A673 (cell line): ENCODE data around the gene RAB28. TPM values are rescaled to one million over a fixed set of nuclear protein-coding genes. Genes with fewer than 3 reads are reported as not detected.

Experiments
- BruUV-seq: library from RNA; stranded (reverse); fragments of 400-500 nt; replicated peaks from 2 replicates; lab custom pipeline; 2021; lab: Mats Ljungman, UMichigan
- CTCF ChIA-PET: fragments of 300-600 bp; sonication (Branson Sonifier 250); formaldehyde crosslinking; loops from one replicate; lab custom pipeline; 2022; ENCODE audit warnings: antibody characterized with exemption; lab: Charles Lee
- POLR2A ChIA-PET: fragments of 300-600 bp; sonication (Branson Sonifier 250); formaldehyde crosslinking; loops from one replicate; lab custom pipeline; 2022; ENCODE audit warnings: antibody characterized with exemption; ENCODE audit not compliant: low non-redundant PET; lab: Charles Lee
- DNase-seq: peaks from one replicate; pipeline ENCODE4 v3.0.0-alpha.2; 2015; ENCODE audit warnings: low spot score
- H3K27ac ChIP-seq: fragments of 200-600 bp; sonication (generic); 2 replicates; pipeline ENCODE4 v1.5.1; 2016; ENCODE audit warnings: mixed run types, low read depth, mild to moderate bottlenecking, mixed read lengths, antibody characterized with exemption, low read length; ENCODE audit not compliant: poor library complexity, severe bottlenecking
- H3K27me3 ChIP-seq: fragments of 200-600 bp; sonication (generic); replicated peaks from 2 replicates; pipeline ENCODE4 v1.6.1; 2017; ENCODE audit warnings: mixed run types, low read depth, mild to moderate bottlenecking, mixed read lengths, antibody characterized with exemption, low read length; ENCODE audit not compliant: insufficient read depth, poor library complexity
- H3K36me3 ChIP-seq: fragments of 200-600 bp; sonication (generic); 2 replicates; pipeline ENCODE4 v1.6.1; 2016; ENCODE audit warnings: mixed run types, mild to moderate bottlenecking, mixed read lengths, antibody characterized with exemption, low read length; ENCODE audit not compliant: insufficient read depth, poor library complexity, severe bottlenecking
- H3K4me1 ChIP-seq: fragments of 200-600 bp; sonication (generic); 2 replicates; pipeline ENCODE4 v1.6.1; 2017; ENCODE audit warnings: mixed run types, mild to moderate bottlenecking, mixed read lengths, antibody characterized with exemption, low read length; ENCODE audit not compliant: insufficient read depth, poor library complexity, severe bottlenecking
- H3K4me3 ChIP-seq: fragments of 200-600 bp; sonication (generic); 2 replicates; pipeline ENCODE4 v1.5.1; 2016; ENCODE audit warnings: low read depth, mixed run types, mild to moderate bottlenecking, mixed read lengths, low read length; ENCODE audit not compliant: poor library complexity, severe bottlenecking
- H3K9me3 ChIP-seq: fragments of 200-600 bp; sonication (generic); 2 replicates; pipeline ENCODE4 v1.6.1; 2016; ENCODE audit warnings: mixed run types, low read depth, mild to moderate bottlenecking, mixed read lengths, antibody characterized with exemption, low read length; ENCODE audit not compliant: poor library complexity, severe bottlenecking
- EZH2 ChIP-seq: fragments of 200-600 bp; sonication (generic); IDR thresholded peaks from 2 replicates; pipeline ENCODE4 v1.6.1; 2017; ENCODE audit warnings: borderline replicate concordance, low read depth, mild to moderate bottlenecking, mixed read lengths, antibody characterized with exemption, low read length; ENCODE audit not compliant: poor library complexity, severe bottlenecking
- intact Hi-C: fragments of 100-400 bp; cut with micrococcal nuclease; formaldehyde crosslinking; loops from one replicate; pipeline ENCODE4 v1.10.0; 2022; ENCODE audit not compliant: unreplicated experiment
- total RNA-seq: library from RNA; stranded (reverse); gene quantifications from 2 replicates; pipeline ENCODE4 v1.2.3, GENCODE V29; 2021
- TF ChIP-seq, protein P1 (sequence below): fragments of 300-800, 200-600 bp; sonication (generic); conservative IDR thresholded peaks from 2 replicates; pipeline ENCODE4 v1.5.1; 2017; ENCODE audit warnings: low read depth, mild to moderate bottlenecking, antibody characterized with exemption, low read length, moderate library complexity, mixed read lengths

The RAB28 gene
- total RNA-seq, 1 experiment from 2014 or later = 22.6 TPM

DNA sequence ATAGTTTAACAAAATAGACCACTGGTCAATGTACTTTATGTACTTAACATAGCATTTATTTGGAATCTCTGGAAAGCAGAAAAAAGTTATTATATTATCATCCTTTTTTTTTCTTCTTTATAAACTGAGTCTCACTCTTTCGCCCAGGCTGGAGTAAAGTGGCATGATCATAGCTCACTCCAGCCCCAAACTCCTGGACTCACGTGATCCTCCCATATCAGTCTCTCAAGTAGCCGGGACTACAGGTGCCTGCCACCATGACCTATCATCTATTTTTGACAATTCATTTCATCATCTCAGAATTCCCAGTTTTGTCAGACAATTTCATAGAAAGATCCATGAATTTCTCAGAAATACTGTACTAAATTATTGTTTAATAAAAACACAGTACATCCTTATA lies 12.7 kb downstream of the RAB28 start:
- Histone ChIP-seq H3K9me3 (no peaks in the 10 kb centered on the region), H3K4me3 (no peak overlapping the region), H3K27me3 (no peaks in the 10 kb centered on the region), H3K4me1 (no peaks in the 10 kb centered on the region), H3K27ac (no peak overlapping the region), H3K36me3 (peaks cover 6% of the 10 kb centered on the region)
- intact Hi-C loops = no loop called here
- ChIA-PET CTCF (no interaction called here), POLR2A (no interaction called here)
- BruUV-seq = no TSS peak
- no peak for TF ChIP-seq EZH2
- TF ChIP-seq, protein P1, sequence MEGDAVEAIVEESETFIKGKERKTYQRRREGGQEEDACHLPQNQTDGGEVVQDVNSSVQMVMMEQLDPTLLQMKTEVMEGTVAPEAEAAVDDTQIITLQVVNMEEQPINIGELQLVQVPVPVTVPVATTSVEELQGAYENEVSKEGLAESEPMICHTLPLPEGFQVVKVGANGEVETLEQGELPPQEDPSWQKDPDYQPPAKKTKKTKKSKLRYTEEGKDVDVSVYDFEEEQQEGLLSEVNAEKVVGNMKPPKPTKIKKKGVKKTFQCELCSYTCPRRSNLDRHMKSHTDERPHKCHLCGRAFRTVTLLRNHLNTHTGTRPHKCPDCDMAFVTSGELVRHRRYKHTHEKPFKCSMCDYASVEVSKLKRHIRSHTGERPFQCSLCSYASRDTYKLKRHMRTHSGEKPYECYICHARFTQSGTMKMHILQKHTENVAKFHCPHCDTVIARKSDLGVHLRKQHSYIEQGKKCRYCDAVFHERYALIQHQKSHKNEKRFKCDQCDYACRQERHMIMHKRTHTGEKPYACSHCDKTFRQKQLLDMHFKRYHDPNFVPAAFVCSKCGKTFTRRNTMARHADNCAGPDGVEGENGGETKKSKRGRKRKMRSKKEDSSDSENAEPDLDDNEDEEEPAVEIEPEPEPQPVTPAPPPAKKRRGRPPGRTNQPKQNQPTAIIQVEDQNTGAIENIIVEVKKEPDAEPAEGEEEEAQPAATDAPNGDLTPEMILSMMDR = no peak
- DNase-seq = no peak

DNA sequence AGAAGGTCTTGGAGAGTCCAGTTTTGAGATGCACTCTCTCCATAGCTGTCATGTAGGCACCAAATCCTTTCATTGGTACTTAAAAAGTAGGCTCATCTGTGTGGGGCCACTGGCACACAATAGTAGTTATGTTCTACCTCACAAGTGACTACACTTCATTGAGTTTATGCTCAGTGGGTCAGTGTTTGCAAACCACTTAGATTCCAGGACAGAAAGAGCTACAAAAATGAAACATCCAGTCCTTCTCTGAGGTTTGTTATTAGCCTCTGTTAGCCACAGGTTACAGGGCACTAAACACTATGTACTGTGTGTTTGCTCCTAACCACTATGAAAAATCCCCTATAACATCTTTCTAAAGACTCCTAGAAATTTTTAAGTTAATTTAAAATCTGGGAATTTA lies 13.8 kb downstream of the RAB28 start:
- no TSS peak for BruUV-seq
- Histone ChIP-seq H3K9me3 (peaks cover 7% of the 10 kb centered on the region), H3K4me3 (no peak overlapping the region), H3K36me3 (peaks cover 6% of the 10 kb centered on the region), H3K27ac (no peak overlapping the region), H3K4me1 (no peaks in the 10 kb centered on the region), H3K27me3 (no peaks in the 10 kb centered on the region)
- CTCF ChIA-PET = no interaction called here
- TF ChIP-seq, protein P1 = no peak
- POLR2A ChIA-PET = no interaction called here
- intact Hi-C loops = no loop called here
- no peak for DNase-seq

DNA sequence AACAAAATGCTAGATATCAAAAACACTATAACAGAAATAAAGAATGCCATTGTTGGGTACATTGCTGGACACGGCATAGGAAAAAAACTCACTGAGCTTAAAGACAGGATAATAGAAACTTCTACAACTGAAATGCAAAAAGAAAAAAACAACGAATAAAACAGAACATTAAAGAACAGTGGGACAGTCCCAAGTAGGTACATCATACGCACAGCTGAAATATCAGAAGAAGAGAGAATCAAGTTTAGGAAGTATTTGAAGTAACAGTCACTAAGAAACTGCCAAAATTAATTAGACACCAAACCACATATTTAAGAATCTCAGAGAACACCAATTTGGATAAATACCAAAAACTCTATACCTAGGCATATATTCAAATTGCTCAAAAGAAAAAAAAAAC lies 19.2 kb downstream of the RAB28 start:
- CTCF ChIA-PET = no interaction called here
- no peak for DNase-seq
- Histone ChIP-seq H3K9me3 (peaks cover 8% of the 10 kb centered on the region), H3K4me1 (no peaks in the 10 kb centered on the region), H3K4me3 (no peak overlapping the region), H3K36me3 (no peaks in the 10 kb centered on the region), H3K27ac (no peak overlapping the region), H3K27me3 (no peaks in the 10 kb centered on the region)
- intact Hi-C loops = no loop called here
- BruUV-seq = no TSS peak
- POLR2A ChIA-PET = no interaction called here
- TF ChIP-seq EZH2 = no peak
- TF ChIP-seq, protein P1 = no peak
